Parathyroid adenoma (tissue), 2 donors: Measurements from ENCODE around the gene GNG13.

Experiments
- H2AFZ ChIP-seq: fragments of 300-600 bp; sonication (generic); one replicate; pipeline ENCODE4 v1.7.0; 2017; ENCODE audit warnings: antibody characterized with exemption, mild to moderate bottlenecking
- H3K27ac ChIP-seq: fragments of 300-600 bp; sonication (generic); one replicate; pipeline ENCODE4 v1.7.0; 2017
- H3K27me3 ChIP-seq: fragments of 300-600 bp; sonication (generic); one replicate; pipeline ENCODE4 v1.7.0; 2017; ENCODE audit warnings: low read length; ENCODE audit not compliant: control insufficient read depth, insufficient read depth
- H3K36me3 ChIP-seq: fragments of 300-600 bp; sonication (generic); one replicate; pipeline ENCODE4 v1.7.0; 2017; ENCODE audit warnings: low read length; ENCODE audit not compliant: control insufficient read depth, insufficient read depth
- H3K4me1 ChIP-seq: fragments of 300-600 bp; sonication (generic); one replicate; pipeline ENCODE4 v1.7.0; 2017; ENCODE audit warnings: control low read depth
- H3K4me2 ChIP-seq: fragments of 300-600 bp; sonication (generic); one replicate; pipeline ENCODE4 v1.7.0; 2017; ENCODE audit warnings: low read length
- H3K4me3 ChIP-seq: fragments of 300-600 bp; sonication (generic); one replicate; pipeline ENCODE4 v1.7.0; 2017; ENCODE audit warnings: low read depth, low read length
- H3K79me2 ChIP-seq: fragments of 300-600 bp; sonication (generic); one replicate; pipeline ENCODE4 v1.7.0; 2017; ENCODE audit warnings: control low read depth
- H3K9ac ChIP-seq: fragments of 300-600 bp; sonication (generic); one replicate; pipeline ENCODE4 v1.7.0; 2017; ENCODE audit warnings: mild to moderate bottlenecking
- H3K9me3 ChIP-seq: fragments of 300-600 bp; sonication (generic); one replicate; pipeline ENCODE4 v1.7.0; 2017; ENCODE audit warnings: low read length; ENCODE audit not compliant: control insufficient read depth
- CTCF ChIP-seq: fragments of 300-600 bp; sonication (generic); IDR thresholded peaks from one replicate; pipeline ENCODE4 v1.7.0; 2017; ENCODE audit warnings: antibody characterized with exemption, mild to moderate bottlenecking
- donor health status: primary hyperparathyroidism.

The GNG13 gene

GRCh38 chr16:782258-782657 is 18.3 kb downstream of the GNG13 start:
- Histone ChIP-seq H3K9me3 (no peaks in the 10 kb centered on the region), H3K36me3 (no peaks in the 10 kb centered on the region), H3K27ac (no peak overlapping the region), H2AFZ (no peak overlapping the region), H3K4me3 (no peak overlapping the region), H3K4me1 (peaks cover 3% of the 10 kb centered on the region), H3K27me3 (no peaks in the 10 kb centered on the region), H3K9ac (no peak overlapping the region), H3K79me2 (no peaks in the 10 kb centered on the region), H3K4me2 (no peak overlapping the region)
- TF ChIP-seq CTCF = no peak

GRCh38 chr16:781346-782010 is 19.1 kb downstream of the GNG13 start:
- TF ChIP-seq CTCF = no peak
- Histone ChIP-seq H3K4me3 (no peak overlapping the region), H3K4me2 (no peak overlapping the region), H3K27me3 (no peaks in the 10 kb centered on the region), H3K4me1 (no peaks in the 10 kb centered on the region), H3K27ac (no peak overlapping the region), H3K9me3 (no peaks in the 10 kb centered on the region), H3K79me2 (no peaks in the 10 kb centered on the region), H3K36me3 (no peaks in the 10 kb centered on the region), H3K9ac (no peak overlapping the region), H2AFZ (no peak overlapping the region)

GRCh38 chr16:780296-780695 is 20.2 kb downstream of the GNG13 start:
- Histone ChIP-seq H3K4me2 (no peak overlapping the region), H2AFZ (no peak overlapping the region), H3K4me1 (no peaks in the 10 kb centered on the region), H3K27me3 (no peaks in the 10 kb centered on the region), H3K36me3 (no peaks in the 10 kb centered on the region), H3K27ac (no peak overlapping the region), H3K9ac (no peak overlapping the region), H3K9me3 (no peaks in the 10 kb centered on the region), H3K4me3 (no peak overlapping the region), H3K79me2 (no peaks in the 10 kb centered on the region)
- TF ChIP-seq CTCF = no peak

DNA sequence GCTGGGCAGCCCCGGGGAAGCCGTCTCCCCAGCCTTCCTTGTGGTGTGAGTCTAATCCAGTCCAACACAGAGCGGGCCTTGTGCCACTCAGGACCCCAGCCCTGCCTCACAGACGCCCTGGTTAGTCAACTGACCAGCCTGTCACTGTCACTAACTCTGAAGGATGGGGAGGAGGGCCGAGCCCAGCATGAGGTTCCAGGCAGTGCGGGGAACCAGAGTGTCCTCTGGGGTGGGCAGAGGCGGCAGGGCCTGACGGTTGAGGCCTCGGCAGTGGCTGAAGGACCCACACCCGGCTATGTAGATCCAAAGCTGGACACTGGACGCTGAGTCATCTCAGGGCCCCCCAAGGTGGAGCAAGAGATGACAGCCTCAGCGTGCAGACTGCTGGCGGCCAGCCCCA is 21.0 kb downstream of the GNG13 start:
- no peaks in the 10 kb centered on the region for H3K9me3 ChIP-seq
- no peak overlapping the region for H2AFZ ChIP-seq
- no peaks in the 10 kb centered on the region for H3K4me1 ChIP-seq
- no peaks in the 10 kb centered on the region for H3K79me2 ChIP-seq
- TF ChIP-seq CTCF = no peak
- H3K27ac ChIP-seq = no peak overlapping the region
- H3K4me3 ChIP-seq = no peak overlapping the region
- H3K4me2 ChIP-seq = no peak overlapping the region
- no peak overlapping the region for H3K9ac ChIP-seq
- H3K36me3 ChIP-seq = no peaks in the 10 kb centered on the region
- H3K27me3 ChIP-seq = no peaks in the 10 kb centered on the region

DNA sequence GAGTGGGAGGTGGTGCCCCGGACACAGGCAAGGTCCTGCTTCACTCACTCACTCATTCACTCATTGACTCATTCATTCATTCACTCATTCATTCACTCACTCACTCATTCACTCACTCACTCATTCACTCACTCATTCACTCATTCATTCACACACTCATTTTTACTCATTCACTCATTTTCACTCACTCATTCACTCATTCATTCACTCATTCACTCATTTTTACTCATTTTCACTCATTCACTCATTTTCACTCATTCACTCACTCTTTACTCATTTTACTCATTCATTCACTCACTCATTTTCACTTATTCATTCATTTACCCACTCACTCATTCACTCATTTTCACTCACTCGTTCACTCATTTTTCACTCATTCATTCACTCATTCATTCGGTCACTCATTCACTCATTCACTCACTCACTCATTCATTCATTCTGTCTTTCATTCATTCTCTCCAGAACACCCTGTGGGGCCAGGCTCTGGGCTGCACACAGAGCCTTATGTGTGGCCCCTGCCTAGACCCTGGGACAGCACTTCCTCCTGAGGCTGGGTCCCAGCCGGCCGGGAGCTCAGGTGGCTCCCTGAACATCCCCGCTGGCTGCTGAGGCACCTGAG is 21.5 kb downstream of the GNG13 start:
- Histone ChIP-seq H3K27me3 (no peaks in the 10 kb centered on the region), H2AFZ (no peak overlapping the region), H3K27ac (no peak overlapping the region), H3K9ac (no peak overlapping the region), H3K9me3 (no peaks in the 10 kb centered on the region), H3K79me2 (no peaks in the 10 kb centered on the region), H3K36me3 (no peaks in the 10 kb centered on the region), H3K4me3 (no peak overlapping the region), H3K4me1 (no peaks in the 10 kb centered on the region), H3K4me2 (no peak overlapping the region)
- no peak for TF ChIP-seq CTCF
